GM19240 (cell line): ENCODE results near the gene DLD.
"Not testable (repeated sequence)": the region's sequence is repeated elsewhere in the genome, so short reads cannot be mapped to it uniquely, and the experiment has no call there.

ENCODE experiments used
- DNase-seq: peaks from one replicate; pipeline ENCODE4 v3.0.0; 2011; ENCODE audit warnings: low spot score; ENCODE audit not compliant: insufficient read length

The DLD gene

GRCh38 chr7:107890962-107891635 lies at the start of gene DLD:
Gene DLD, plus strand, starts transcription at chr7:107891183. Its CDS starts 68 bp downstream, at chr7:107891251.
- peak; percentile 78 for DNase-seq

GRCh38 chr7:107842213-107842612 lies 48.8 kb upstream of the DLD start:
- no peak for DNase-seq

GRCh38 chr7:107843184-107843583 lies 47.8 kb upstream of the DLD start:
- DNase-seq: no peak

GRCh38 chr7:107846324-107846723 lies 44.7 kb upstream of the DLD start:
- no peak for DNase-seq

- DNase-seq: no peak
Measured at GRCh38 chr7:107847168-107847835, 43.7 kb upstream of the DLD start.

GRCh38 chr7:107847836-107848175 lies 43.2 kb upstream of the DLD start:
- not testable (repeated sequence) for DNase-seq

GRCh38 chr7:107848211-107848610 lies 42.8 kb upstream of the DLD start:
- not testable (repeated sequence) for DNase-seq

- no peak for DNase-seq
Measured at GRCh38 chr7:107850216-107850615, 40.8 kb upstream of the DLD start.

GRCh38 chr7:107850643-107851042 lies 40.3 kb upstream of the DLD start:
- DNase-seq: no peak

- no peak for DNase-seq
Measured at GRCh38 chr7:107854454-107854853, 36.5 kb upstream of the DLD start.

- no peak for DNase-seq
Measured at GRCh38 chr7:107854989-107855388, 36.0 kb upstream of the DLD start.

GRCh38 chr7:107856806-107857540 lies 34.0 kb upstream of the DLD start:
- no peak for DNase-seq

GRCh38 chr7:107857541-107857912 lies 33.5 kb upstream of the DLD start:
- no peak for DNase-seq

- DNase-seq: no peak
Measured at GRCh38 chr7:107858280-107858679, 32.7 kb upstream of the DLD start.

GRCh38 chr7:107860279-107860961 lies 30.6 kb upstream of the DLD start:
- DNase-seq: no peak

- DNase-seq: no peak
Measured at GRCh38 chr7:107860981-107861652, 29.9 kb upstream of the DLD start.

- no peak for DNase-seq
Measured at GRCh38 chr7:107865956-107866775, 24.8 kb upstream of the DLD start.

GRCh38 chr7:107867858-107868466 lies 23.0 kb upstream of the DLD start:
- no peak for DNase-seq

- no peak for DNase-seq
Measured at GRCh38 chr7:107870427-107871000, 20.5 kb upstream of the DLD start.

GRCh38 chr7:107874111-107874510 lies 16.9 kb upstream of the DLD start:
- DNase-seq: no peak
